Hepatocyte (in vitro differentiated cells): Measurements from ENCODE around the gene DBH. TPM values are rescaled to one million over a fixed set of nuclear protein-coding genes. Genes with fewer than 3 reads are reported as not detected.

Source experiments
- DNase-seq: peaks from one replicate; pipeline ENCODE4 v3.0.0-alpha.2; 2016; ENCODE audit warnings: low spot score
- H2AFZ ChIP-seq: fragments of 200-600 bp; sonication (generic); 2 replicates; pipeline ENCODE4 v1.6.0; 2016; ENCODE audit warnings: antibody characterized with exemption, mild to moderate bottlenecking
- H3K27ac ChIP-seq: fragments of 200-600 bp; sonication (generic); 2 replicates; pipeline ENCODE4 v1.5.1; 2016; ENCODE audit warnings: mild to moderate bottlenecking
- H3K27me3 ChIP-seq: fragments of 200-600 bp; sonication (generic); 2 replicates; pipeline ENCODE4 v1.6.1; 2016
- H3K36me3 ChIP-seq: fragments of 200-600 bp; sonication (generic); replicated peaks from 2 replicates; pipeline ENCODE4 v1.5.1; 2016; ENCODE audit warnings: low read depth; ENCODE audit not compliant: insufficient read depth
- H3K4me1 ChIP-seq: fragments of 200-600 bp; sonication (generic); 2 replicates; pipeline ENCODE4 v1.5.1; 2016; ENCODE audit warnings: mild to moderate bottlenecking, moderate library complexity; ENCODE audit not compliant: insufficient read depth
- H3K4me2 ChIP-seq: fragments of 200-600 bp; sonication (generic); 2 replicates; pipeline ENCODE4 v1.6.0; 2016
- H3K4me3 ChIP-seq: fragments of 200-600 bp; sonication (generic); 2 replicates; pipeline ENCODE4 v1.5.1; 2016; ENCODE audit warnings: mild to moderate bottlenecking
- H3K79me2 ChIP-seq: fragments of 200-600 bp; sonication (generic); 2 replicates; pipeline ENCODE4 v1.6.0; 2017; ENCODE audit warnings: mild to moderate bottlenecking
- H3K9me2 ChIP-seq: fragments of 200-600 bp; sonication (generic); replicated peaks from 2 replicates; pipeline ENCODE4 v1.6.0; 2017; ENCODE audit warnings: mild to moderate bottlenecking; ENCODE audit not compliant: insufficient read depth
- H3K9me3 ChIP-seq: fragments of 200-600 bp; sonication (generic); 2 replicates; pipeline ENCODE4 v1.5.1; 2016; ENCODE audit warnings: low read depth, mild to moderate bottlenecking
- H4K20me1 ChIP-seq: fragments of 200-600 bp; sonication (generic); 2 replicates; pipeline ENCODE4 v1.6.0; 2016; ENCODE audit warnings: mild to moderate bottlenecking; ENCODE audit not compliant: insufficient read depth, poor library complexity, severe bottlenecking
- EZH2 ChIP-seq: fragments of 200-600 bp; sonication (generic); IDR thresholded peaks from 2 replicates; pipeline ENCODE4 v1.6.1; 2016; ENCODE audit warnings: antibody characterized with exemption, mild to moderate bottlenecking, borderline replicate concordance
- EZH2phosphoT487 ChIP-seq: fragments of 200-600 bp; sonication (generic); IDR thresholded peaks from one replicate; pipeline ENCODE4 v1.6.1; 2018; ENCODE audit warnings: antibody characterized with exemption, mild to moderate bottlenecking, low read depth, moderate library complexity; ENCODE audit not compliant: unreplicated experiment, severe bottlenecking
- WGBS: methylation state at CpG from one replicate; pipeline ENCODE4 v1.1.6; 2016; ENCODE audit warnings: low lambda C conversion rate; ENCODE audit errors: missing lambda C conversion rate; 5-methylcytosine and 5-hydroxymethylcytosine counted together
- polyA plus RNA-seq: library from polyadenylated mRNA; unstranded; fragments of >200 nt; fragmentation: Nextera tagmentation; extraction: Ambion mirVana; gene quantifications from 2 replicates; pipeline ENCODE4 v1.2.1, GENCODE V29; 2016
- total RNA-seq: library from RNA; depleted of rRNA; stranded (reverse); fragments of >200 nt; gene quantifications from 2 replicates; pipeline ENCODE4 v1.2.3, GENCODE V29; 2014
- TF ChIP-seq, protein P1 (sequence below): fragments of 200-600 bp; sonication (generic); IDR thresholded peaks from 2 replicates; pipeline ENCODE4 v1.5.1; 2016; ENCODE audit warnings: antibody characterized with exemption, mild to moderate bottlenecking; ENCODE audit not compliant: poor library complexity

Gene DBH
- total and polyA plus RNA-seq, 2 experiments from 2014 or later, result 0.44 TPM; not detected in 1

GRCh38 chr9:133642708-133643361 is 6.7 kb downstream of the DBH start:
- no peak overlapping the region for H3K4me2 ChIP-seq
- 82% methylated on average over 15 of the region's 16 CpGs for WGBS

GRCh38 chr9:133643362-133643755 is 7.2 kb downstream of the DBH start:
- no peaks in the 10 kb centered on the region for H3K36me3 ChIP-seq
- no peak overlapping the region for H3K4me3 ChIP-seq
- H4K20me1 ChIP-seq, result no peaks in the 10 kb centered on the region
- H3K9me2 ChIP-seq, result no peaks in the 10 kb centered on the region
- H2AFZ ChIP-seq, result no peak overlapping the region
- 95% methylated on average over 15 of the region's 20 CpGs for WGBS
- no peak overlapping the region for H3K4me2 ChIP-seq
- DNase-seq, result no peak
- no peaks in the 10 kb centered on the region for H3K27me3 ChIP-seq
- H3K79me2 ChIP-seq, result no peaks in the 10 kb centered on the region
- TF ChIP-seq EZH2phosphoT487 (no peak), EZH2 (no peak)
- TF ChIP-seq, protein P1, sequence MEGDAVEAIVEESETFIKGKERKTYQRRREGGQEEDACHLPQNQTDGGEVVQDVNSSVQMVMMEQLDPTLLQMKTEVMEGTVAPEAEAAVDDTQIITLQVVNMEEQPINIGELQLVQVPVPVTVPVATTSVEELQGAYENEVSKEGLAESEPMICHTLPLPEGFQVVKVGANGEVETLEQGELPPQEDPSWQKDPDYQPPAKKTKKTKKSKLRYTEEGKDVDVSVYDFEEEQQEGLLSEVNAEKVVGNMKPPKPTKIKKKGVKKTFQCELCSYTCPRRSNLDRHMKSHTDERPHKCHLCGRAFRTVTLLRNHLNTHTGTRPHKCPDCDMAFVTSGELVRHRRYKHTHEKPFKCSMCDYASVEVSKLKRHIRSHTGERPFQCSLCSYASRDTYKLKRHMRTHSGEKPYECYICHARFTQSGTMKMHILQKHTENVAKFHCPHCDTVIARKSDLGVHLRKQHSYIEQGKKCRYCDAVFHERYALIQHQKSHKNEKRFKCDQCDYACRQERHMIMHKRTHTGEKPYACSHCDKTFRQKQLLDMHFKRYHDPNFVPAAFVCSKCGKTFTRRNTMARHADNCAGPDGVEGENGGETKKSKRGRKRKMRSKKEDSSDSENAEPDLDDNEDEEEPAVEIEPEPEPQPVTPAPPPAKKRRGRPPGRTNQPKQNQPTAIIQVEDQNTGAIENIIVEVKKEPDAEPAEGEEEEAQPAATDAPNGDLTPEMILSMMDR, result no peak
- no peak overlapping the region for H3K27ac ChIP-seq
- H3K4me1 ChIP-seq, result no peaks in the 10 kb centered on the region
- no peaks in the 10 kb centered on the region for H3K9me3 ChIP-seq

More at GRCh38 chr9:133642708-133643361, 6.7 kb downstream of the DBH start:
- Histone ChIP-seq H3K36me3 (no peaks in the 10 kb centered on the region), H4K20me1 (no peaks in the 10 kb centered on the region), H3K27ac (no peak overlapping the region), H3K9me2 (no peaks in the 10 kb centered on the region), H3K9me3 (no peaks in the 10 kb centered on the region), H3K4me1 (no peaks in the 10 kb centered on the region), H3K4me3 (no peak overlapping the region), H3K27me3 (no peaks in the 10 kb centered on the region), H3K79me2 (no peaks in the 10 kb centered on the region), H2AFZ (no peak overlapping the region)
- no peak for DNase-seq
- TF ChIP-seq, protein P1, result no peak
- no peak for TF ChIP-seq EZH2phosphoT487

- no peaks in the 10 kb centered on the region for H4K20me1 ChIP-seq
- H3K4me1 ChIP-seq, result no peaks in the 10 kb centered on the region
- H3K9me2 ChIP-seq, result no peaks in the 10 kb centered on the region
- no peak for DNase-seq
- no peaks in the 10 kb centered on the region for H3K9me3 ChIP-seq
- H3K4me2 ChIP-seq, result no peak overlapping the region
- no peaks in the 10 kb centered on the region for H3K27me3 ChIP-seq
- TF ChIP-seq EZH2 (no peak), EZH2phosphoT487 (no peak)
- TF ChIP-seq, protein P1, result no peak
- H3K36me3 ChIP-seq, result no peaks in the 10 kb centered on the region
- no peak overlapping the region for H3K4me3 ChIP-seq
- WGBS, result 84% methylated on average over 23 of the region's 23 CpGs
- H3K79me2 ChIP-seq, result no peaks in the 10 kb centered on the region
- H2AFZ ChIP-seq, result no peak overlapping the region
- no peak overlapping the region for H3K27ac ChIP-seq
These were observed 8.0 kb downstream of the DBH start for GRCh38 chr9:133643978-133644760.
